HG03097 (cell line): ENCODE results near the gene KIAA0319L.

Experiments
- ATAC-seq: cut with Tn5 transposase; IDR thresholded peaks from one replicate; pipeline ENCODE4 v1.9.1; 2021; ENCODE audit not compliant: unreplicated experiment, low FRiP score

The KIAA0319L gene

GRCh38 chr1:35564037-35564883 is 7.1 kb upstream of the KIAA0319L start:
- no peak for ATAC-seq

- no peak for ATAC-seq
Observed at GRCh38 chr1:35563166-35563565, 6.0 kb upstream of the KIAA0319L start.

GRCh38 chr1:35561972-35562680 is 4.9 kb upstream of the KIAA0319L start:
- ATAC-seq = no peak

GRCh38 chr1:35561297-35561971 is 4.2 kb upstream of the KIAA0319L start:
- no peak for ATAC-seq

- no peak for ATAC-seq
Observed at GRCh38 chr1:35560256-35561225, 3.3 kb upstream of the KIAA0319L start.

GRCh38 chr1:35559317-35559944 is 2.2 kb upstream of the KIAA0319L start:
- ATAC-seq = no peak

- ATAC-seq = no peak
Observed at GRCh38 chr1:35558374-35559316, 1.4 kb upstream of the KIAA0319L start.

GRCh38 chr1:35557611-35558373 is 589 bp upstream of the KIAA0319L start, which contains the start of gene NCDN:
Gene NCDN, plus strand, starts transcription at chr1:35557799. Its CDS starts 392 bp downstream, at chr1:35558191.
- peak; percentile 53 for ATAC-seq

- no peak for ATAC-seq
Observed at GRCh38 chr1:35556484-35557117, 602 bp downstream of the KIAA0319L start.

GRCh38 chr1:35555601-35556477 is 1.4 kb downstream of the KIAA0319L start:
- ATAC-seq = no peak

GRCh38 chr1:35555212-35555584 is 2.0 kb downstream of the KIAA0319L start:
- no peak for ATAC-seq

- no peak for ATAC-seq
Observed at GRCh38 chr1:35554266-35555211, 2.7 kb downstream of the KIAA0319L start.

GRCh38 chr1:35553851-35554250 is 3.4 kb downstream of the KIAA0319L start:
- no peak for ATAC-seq

- no peak for ATAC-seq
Observed at GRCh38 chr1:35546614-35547013, 10.6 kb downstream of the KIAA0319L start.

- ATAC-seq = no peak
Observed at GRCh38 chr1:35544976-35545375, 12.2 kb downstream of the KIAA0319L start.
